Thyroid gland (tissue), 4 donors: ENCODE data around the gene RNF115.

ENCODE experiments used
- CTCF ChIP-seq, 6 experiments: fragments of 200-600 bp in 3 of 6; fragments of 450-650 bp in 3 of 6; sonication (generic) in 3 of 6; IDR thresholded peaks; one replicate each; pipeline ENCODE4 v1.5.1; 2016 to 2019; ENCODE audit warnings: antibody characterized with exemption in 6 of 6, mild to moderate bottlenecking in 2 of 6, inconsistent platforms in 1 of 6, moderate library complexity in 1 of 6
- POLR2A ChIP-seq, 2 donors: fragments of 450-650 bp; IDR thresholded peaks; one replicate each; pipeline ENCODE4 v1.6.1; 2017; ENCODE audit warnings: antibody characterized with exemption in 2 of 2, mild to moderate bottlenecking in 2 of 2, moderate library complexity in 1 of 2

GRCh38 chr1:145778146-145778540, 45.8 kb downstream of the RNF115 start:
- no peak for TF ChIP-seq CTCF (IDR thresholded peaks at IDR 0.05)
- TF ChIP-seq POLR2A (IDR thresholded peaks at IDR 0.05) = no peak
